Aorta (tissue), 5 donors: ENCODE data around the gene ABLIM3. TPM values are rescaled to one million over a fixed set of nuclear protein-coding genes. Genes with fewer than 3 reads are reported as not detected.
"Not testable (repeated sequence)": the region's sequence is repeated elsewhere in the genome, so short reads cannot be mapped to it uniquely, and the experiment has no call there.

Source experiments
- ATAC-seq: fragments of 200-7000 bp; cut with Tn5 transposase; one replicate; pipeline ENCODE4 v1.9.1; 2022; ENCODE audit warnings: moderate library complexity; ENCODE audit not compliant: low FRiP score
- DNase-seq, 2 donors: peaks; one replicate each; pipeline ENCODE4 v3.0.0-alpha.2; 2020
- H3K27ac ChIP-seq, 2 donors: one replicate each; pipeline ENCODE4 v1.5.1; 2013; ENCODE audit warnings: low read length in 2 of 2, mild to moderate bottlenecking in 2 of 2, moderate library complexity in 2 of 2, control low read depth in 1 of 2, inconsistent platforms in 1 of 2, low read depth in 1 of 2
- H3K27me3 ChIP-seq, 2 donors: one replicate each; pipeline ENCODE4 v1.6.1; 2013; ENCODE audit warnings: control low read depth in 1 of 2, low read length in 1 of 2, mild to moderate bottlenecking in 1 of 2, moderate library complexity in 1 of 2; ENCODE audit not compliant: insufficient read depth in 2 of 2, control insufficient read depth in 1 of 2
- H3K36me3 ChIP-seq, 2 donors: one replicate each; pipeline ENCODE4 v1.6.1; 2013; ENCODE audit warnings: control low read depth in 1 of 2, low read length in 1 of 2, mild to moderate bottlenecking in 1 of 2; ENCODE audit not compliant: insufficient read depth in 2 of 2, control insufficient read depth in 1 of 2
- H3K4me1 ChIP-seq, 2 donors: one replicate each; pipeline ENCODE4 v1.6.1; 2013; ENCODE audit warnings: low read length in 2 of 2, control low read depth in 1 of 2, mild to moderate bottlenecking in 1 of 2, moderate library complexity in 1 of 2; ENCODE audit not compliant: insufficient read depth in 2 of 2, control insufficient read depth in 1 of 2
- H3K4me3 ChIP-seq, 2 donors: one replicate each; pipeline ENCODE4 v1.5.1; 2013; ENCODE audit warnings: low read length in 2 of 2, control low read depth in 1 of 2, mild to moderate bottlenecking in 1 of 2
- H3K9me3 ChIP-seq: one replicate; pipeline ENCODE4 v1.6.1; 2013; ENCODE audit warnings: mild to moderate bottlenecking, low read length; ENCODE audit not compliant: control insufficient read depth
- WGBS, 2 donors: extraction: QIAGEN DNeasy Blood & Tissue Kit; methylation state at CpG; one replicate each; pipeline ENCODE4 v1.1.7; 2013; 5-methylcytosine and 5-hydroxymethylcytosine counted together
- intact Hi-C, 2 donors: fragments of 100-400 bp; cut with DNase I; formaldehyde crosslinking; loops; one replicate each; pipeline versions ENCODE4 v1.14.2 to v1.15.0; 2022
- polyA plus RNA-seq, 2 donors: library from polyadenylated mRNA; stranded (reverse); fragments of 200-250 nt; gene quantifications; one replicate each; pipeline ENCODE4 v1.2.3, GENCODE V29; 2013
- total RNA-seq, 2 donors: library from RNA; stranded (reverse); fragmentation: NEBNext Ultra II Directional; extraction: Animal tissue kit (Norgen Biotek cat#: 25700); gene quantifications; one replicate each; pipeline ENCODE4 v1.2.1, GENCODE V29; 2021
- donor health status: healthy with polysubstance abuse.
- donor health status: Bipolar disorder and iron deficiency.
- donor health status: DM: no; HTN: no; CAD: no.
- donor health status: DM: no; HTN: no; CAD: no.
- donor health status: DM: yes; HTN: yes; CAD: no.

The ABLIM3 gene
- total and polyA plus RNA-seq, 4 donors: 15.8 to 46.0 (median 38.7) TPM

DNA sequence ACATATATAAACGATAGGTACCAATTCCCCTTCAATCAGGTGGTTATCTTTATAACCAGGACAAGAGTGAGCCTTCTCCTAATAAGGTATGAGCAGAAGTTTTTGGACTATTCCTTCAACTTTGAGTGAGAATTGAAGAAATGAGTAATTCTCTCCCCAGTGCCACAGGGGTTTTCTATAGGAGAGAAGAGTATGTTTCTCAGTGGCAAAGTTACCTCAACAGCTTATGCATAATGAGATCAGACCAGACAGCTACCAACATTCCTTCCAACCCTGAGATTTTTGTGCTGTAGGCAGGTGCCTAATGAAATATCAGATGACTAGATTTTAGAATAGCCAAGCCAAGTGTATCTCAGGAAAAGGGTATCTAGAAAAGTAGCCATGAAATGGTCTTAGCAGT, 40.9 kb downstream of the ABLIM3 start:
- ATAC-seq (no peak), DNase-seq (no peak)
- Histone ChIP-seq H3K36me3 (no peaks in the 10 kb centered on the region), H3K4me1 (peaks cover 3 to 4% of the 10 kb centered on the region in 2 donors), H3K9me3 (no peaks in the 10 kb centered on the region), H3K27me3 (no peaks in the 10 kb centered on the region), H3K27ac (no peak overlapping the region), H3K4me3 (no peak overlapping the region)
- intact Hi-C loops: no loop called here
- 89 to 91% methylated on average over 1 of the region's 1 CpG for WGBS, 2 donors

DNA sequence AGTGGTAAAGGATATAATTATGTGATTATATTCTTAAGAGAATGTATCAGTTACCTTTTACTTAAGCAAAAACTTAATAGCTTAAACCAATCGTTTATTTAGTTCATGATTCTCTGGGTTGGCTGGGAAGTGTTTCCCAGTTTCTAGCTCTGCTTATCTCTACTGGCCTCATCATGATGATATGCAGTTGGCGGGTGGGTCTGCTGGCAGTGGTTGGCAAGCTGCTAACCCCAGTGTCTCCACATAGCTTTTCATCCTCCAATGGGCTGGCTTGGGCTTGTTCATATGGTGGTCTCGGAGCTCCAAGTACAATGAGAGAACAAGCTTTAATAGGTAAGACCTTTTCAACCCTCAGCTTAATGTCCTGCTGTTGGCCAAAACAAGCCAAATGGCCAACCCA, 43.8 kb downstream of the ABLIM3 start:
- no peak for DNase-seq
- intact Hi-C loops: no loop called here
- WGBS, 2 donors: 91 to 93% methylated on average over 3 of the region's 3 CpGs
- Histone ChIP-seq H3K27ac (no peak overlapping the region), H3K27me3 (no peaks in the 10 kb centered on the region), H3K4me3 (no peak overlapping the region), H3K4me1 (peaks cover 3 to 4% of the 10 kb centered on the region in 2 donors), H3K9me3 (no peaks in the 10 kb centered on the region), H3K36me3 (no peaks in the 10 kb centered on the region)
- ATAC-seq: no peak

DNA sequence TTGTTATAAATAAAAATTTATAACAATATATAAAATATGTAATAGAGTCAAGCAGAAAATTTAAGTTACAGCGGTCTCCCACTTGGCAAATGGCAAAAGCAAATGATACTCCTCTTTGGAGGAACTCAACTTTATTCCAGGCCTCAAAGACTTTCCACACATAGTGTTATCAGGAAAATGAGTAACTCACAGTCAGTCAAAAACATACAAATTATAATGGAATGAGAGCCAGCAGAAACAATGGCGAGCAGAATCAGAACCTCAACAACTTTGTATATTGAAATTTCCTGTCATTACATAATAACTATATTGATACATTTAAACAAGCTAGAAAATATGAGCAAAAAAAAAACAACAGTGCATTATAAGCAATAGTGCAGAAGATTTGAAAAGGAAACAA, 45.2 kb downstream of the ABLIM3 start:
- ATAC-seq (no peak), DNase-seq (no peak)
- Histone ChIP-seq H3K9me3 (no peaks in the 10 kb centered on the region), H3K36me3 (no peaks in the 10 kb centered on the region), H3K4me3 (no peak overlapping the region), H3K27me3 (no peaks in the 10 kb centered on the region), H3K4me1 (peaks cover 0 to under 1% of the 10 kb centered on the region in 2 donors), H3K27ac (no peak overlapping the region)
- intact Hi-C loops: no loop called here
- 64 to 97% methylated on average over 2 of the region's 2 CpGs for WGBS, 2 donors

DNA sequence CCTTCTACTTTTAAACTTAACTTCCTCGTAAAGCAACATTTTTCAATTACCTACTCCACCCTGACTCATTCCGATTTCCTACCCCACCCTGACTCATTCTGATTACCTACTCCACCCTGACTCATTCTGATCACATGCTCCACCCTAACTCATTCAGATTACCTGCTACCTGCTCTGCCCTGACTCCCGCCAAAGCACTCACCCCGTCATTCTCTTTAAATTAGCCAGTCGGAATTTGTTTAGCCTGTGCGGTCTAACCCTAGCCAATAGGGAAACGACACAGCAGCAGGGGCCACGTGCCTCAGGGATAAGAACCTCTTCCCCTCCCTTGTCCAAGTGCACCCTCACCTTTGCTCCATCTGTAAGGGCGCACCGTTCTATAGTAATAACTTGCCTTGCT, 46.3 kb downstream of the ABLIM3 start:
- H3K27ac ChIP-seq, H3K9me3 ChIP-seq, H3K4me1 ChIP-seq, DNase-seq, intact Hi-C loops, H3K36me3 ChIP-seq, H3K27me3 ChIP-seq, H3K4me3 ChIP-seq, ATAC-seq: not testable (repeated sequence)
- WGBS, 2 donors: 89 to 92% methylated on average over 10 of the region's 10 CpGs

DNA sequence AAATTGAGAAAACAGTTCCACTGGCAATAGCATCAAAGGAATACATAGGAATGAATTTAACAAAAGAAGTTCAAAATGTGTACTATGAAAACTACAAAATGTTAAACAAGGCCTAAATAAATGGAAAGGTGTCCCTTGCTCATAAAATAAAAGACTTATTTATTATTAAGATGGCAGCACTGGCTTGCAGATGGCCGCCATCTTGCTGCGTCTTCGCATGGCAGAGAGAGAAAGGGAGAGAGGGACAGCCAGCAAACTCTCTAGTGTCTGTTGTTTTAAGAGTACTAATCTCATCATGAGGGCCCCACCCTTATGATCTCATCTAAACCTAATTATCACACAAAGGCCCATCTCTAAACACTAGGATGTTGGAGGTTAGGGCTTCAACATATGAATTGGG, 47.1 kb downstream of the ABLIM3 start:
- no peaks in the 10 kb centered on the region for H3K36me3 ChIP-seq
- no peaks in the 10 kb centered on the region for H3K9me3 ChIP-seq
- H3K4me3 ChIP-seq: no peak overlapping the region
- H3K27me3 ChIP-seq: no peaks in the 10 kb centered on the region
- WGBS, 2 donors: 97 to 100% methylated on average over 3 of the region's 3 CpGs
- intact Hi-C loops: no loop called here
- DNase-seq (no peak), ATAC-seq (no peak)
- H3K4me1 ChIP-seq: no peaks in the 10 kb centered on the region
- no peak overlapping the region for H3K27ac ChIP-seq

DNA sequence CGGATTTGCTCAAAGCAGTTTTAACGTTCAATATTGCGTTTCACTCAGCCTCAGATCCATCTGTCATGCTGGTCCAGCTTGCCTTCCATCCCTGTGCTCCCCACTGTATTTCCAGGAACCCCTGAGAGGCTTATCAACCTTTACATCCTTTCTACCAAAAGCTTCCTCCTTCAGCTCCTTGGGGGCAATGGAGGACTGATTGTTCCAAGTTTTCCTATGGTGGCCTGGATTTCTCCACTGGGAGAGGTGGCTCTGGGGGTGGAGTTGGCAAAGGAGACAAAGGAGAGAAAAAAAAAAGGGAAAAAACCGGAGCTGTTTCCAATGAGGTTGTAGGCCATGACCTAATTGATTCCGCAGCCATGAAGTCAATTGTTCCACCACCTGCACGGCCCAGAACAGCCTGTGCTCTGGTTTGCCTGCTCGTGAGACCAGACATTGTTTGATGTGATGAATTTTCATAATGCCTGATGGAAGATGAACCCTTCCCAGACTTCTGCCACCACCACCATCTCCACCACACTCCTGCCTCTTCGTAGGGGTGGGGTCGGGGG, 54.1 kb downstream of the ABLIM3 start:
- DNase-seq (no peak), ATAC-seq (peak; percentile 70)
- Histone ChIP-seq H3K27ac (no peak overlapping the region), H3K4me1 (no peaks in the 10 kb centered on the region), H3K4me3 (no peak overlapping the region), H3K27me3 (no peaks in the 10 kb centered on the region), H3K36me3 (peaks cover 0 to 4% of the 10 kb centered on the region in 2 donors), H3K9me3 (no peaks in the 10 kb centered on the region)
- 81 to 85% methylated on average over 9 of the region's 9 CpGs for WGBS, 2 donors
- intact Hi-C loops: no loop called here

DNA sequence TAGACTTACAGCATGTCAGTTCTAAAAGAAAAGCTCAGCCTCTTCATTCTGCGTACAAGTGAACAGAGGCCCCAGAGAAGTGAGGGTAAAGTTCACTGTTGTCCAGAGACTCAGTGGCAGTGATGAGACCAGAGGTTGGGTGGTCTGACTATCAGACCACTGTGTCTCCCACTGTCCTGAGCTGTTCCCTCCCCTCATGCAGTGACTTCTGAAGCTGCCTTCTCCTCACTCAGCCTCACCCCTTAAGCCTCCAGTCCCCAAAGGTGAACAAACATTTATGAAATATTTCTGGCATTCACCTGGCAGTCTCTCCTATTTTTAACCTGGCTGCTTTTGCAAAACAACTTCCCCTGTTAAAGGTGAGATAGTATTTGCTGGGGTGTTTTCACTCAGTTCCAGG, 54.7 kb downstream of the ABLIM3 start:
- Histone ChIP-seq H3K27me3 (no peaks in the 10 kb centered on the region), H3K9me3 (no peaks in the 10 kb centered on the region), H3K4me1 (no peaks in the 10 kb centered on the region), H3K27ac (no peak overlapping the region), H3K36me3 (peaks cover 0 to 4% of the 10 kb centered on the region in 2 donors), H3K4me3 (no peak overlapping the region)
- intact Hi-C loops: no loop called here
- ATAC-seq (no peak), DNase-seq (no peak)
- WGBS, 2 donors: 95 to 96% methylated on average over 1 of the region's 1 CpG

DNA sequence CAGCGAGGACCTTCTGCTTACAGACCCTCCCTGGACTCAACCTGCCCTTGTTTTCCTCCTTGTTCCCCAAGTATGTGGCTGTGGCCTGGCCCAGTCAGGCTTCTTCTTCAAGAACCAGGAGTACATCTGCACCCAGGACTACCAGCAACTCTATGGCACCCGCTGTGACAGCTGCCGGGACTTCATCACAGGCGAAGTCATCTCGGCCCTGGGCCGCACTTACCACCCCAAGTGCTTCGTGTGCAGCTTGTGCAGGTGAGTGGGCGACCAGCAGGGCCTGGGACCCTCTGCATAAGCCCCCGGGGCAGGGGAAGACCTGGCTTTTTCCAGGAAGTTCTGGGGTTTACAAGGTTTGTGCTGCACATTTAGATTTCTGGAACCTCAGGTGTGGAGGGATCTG, 56.9 kb downstream of the ABLIM3 start:
- Histone ChIP-seq H3K4me1 (no peaks in the 10 kb centered on the region), H3K27me3 (no peaks in the 10 kb centered on the region), H3K9me3 (no peaks in the 10 kb centered on the region), H3K4me3 (no peak overlapping the region), H3K36me3 (peaks cover 0 to 4% of the 10 kb centered on the region in 2 donors), H3K27ac (no peak overlapping the region)
- ATAC-seq: no peak
- DNase-seq: no peak
- intact Hi-C loops: no loop called here
- 93 to 96% methylated on average over 9 of the region's 9 CpGs for WGBS, 2 donors

DNA sequence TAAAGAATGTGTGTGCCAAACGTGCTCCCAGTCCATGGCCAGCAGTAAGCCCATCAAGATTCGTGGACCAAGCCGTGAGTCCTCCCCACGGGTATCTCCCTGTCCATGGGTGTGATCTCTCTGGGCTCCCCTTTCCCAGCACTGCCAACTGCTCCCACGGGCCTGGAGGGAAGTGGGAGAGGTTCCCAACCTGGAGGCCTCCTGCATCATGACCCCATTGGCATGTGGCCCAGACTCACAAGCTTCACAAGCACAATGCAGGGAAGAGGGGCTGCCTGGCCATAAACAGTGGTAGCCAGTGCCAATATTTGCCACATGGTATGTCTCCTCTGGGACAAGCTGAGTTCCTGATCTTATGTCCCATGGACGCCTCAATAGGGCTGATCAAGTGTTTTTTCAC, 59.1 kb downstream of the ABLIM3 start:
- WGBS, 2 donors: 72 to 73% methylated on average over 6 of the region's 6 CpGs
- H3K36me3 ChIP-seq: peaks cover 0 to 4% of the 10 kb centered on the region in 2 donors
- H3K4me3 ChIP-seq: no peak overlapping the region
- intact Hi-C loops: no loop called here
- ATAC-seq (no peak), DNase-seq (no peak)
- no peaks in the 10 kb centered on the region for H3K27me3 ChIP-seq
- H3K27ac ChIP-seq: no peak overlapping the region
- H3K9me3 ChIP-seq: no peaks in the 10 kb centered on the region
- no peaks in the 10 kb centered on the region for H3K4me1 ChIP-seq
